Common myeloid progenitor, CD34-positive (primary cell): ENCODE data around the gene ITPR3.

Experiments
- CTCF ChIA-PET: fragments of 350-600 bp; sonication (Branson Sonifier 250); formaldehyde crosslinking; loops from one replicate; lab custom pipeline; 2021; ENCODE audit warnings: antibody characterized with exemption; lab: Charles Lee
- POLR2A ChIA-PET: fragments of 350-600 bp; sonication (Branson Sonifier 250); formaldehyde crosslinking; loops from one replicate; lab custom pipeline; 2021; ENCODE audit warnings: antibody characterized with exemption; lab: Charles Lee
- DNase-seq, 3 donors: peaks; one replicate each; pipeline versions ENCODE4 v3.0.0 to v3.0.0-alpha.2; 2013
- H3K27ac ChIP-seq, 2 experiments: 1 replicate in 1 of 2; 2 replicates in 1 of 2; pipeline ENCODE4 v1.7.0; 2013; ENCODE audit warnings: inconsistent platforms in 2 of 2, low read length in 2 of 2, mild to moderate bottlenecking in 2 of 2, low read depth in 1 of 2, moderate library complexity in 1 of 2; ENCODE audit not compliant: severe bottlenecking in 2 of 2, insufficient read depth in 1 of 2, poor library complexity in 1 of 2
- H3K27me3 ChIP-seq, 5 experiments: replicated peaks in 2 of 5; 1 replicate in 3 of 5; 2 replicates in 2 of 5; pipeline versions ENCODE4 v1.6.1 to v1.7.0; 2013; ENCODE audit warnings: low read length in 4 of 5, mild to moderate bottlenecking in 2 of 5, moderate library complexity in 2 of 5, inconsistent platforms in 1 of 5; ENCODE audit not compliant: insufficient read depth in 5 of 5, control insufficient read depth in 4 of 5
- H3K36me3 ChIP-seq, 4 experiments: 1 replicate in 2 of 4; 2 replicates in 2 of 4; pipeline versions ENCODE4 v1.6.1 to v1.7.0; 2013; ENCODE audit warnings: low read length in 3 of 4, control low read depth in 1 of 4, mild to moderate bottlenecking in 1 of 4; ENCODE audit not compliant: control insufficient read depth in 4 of 4, insufficient read depth in 4 of 4
- H3K4me1 ChIP-seq, 4 experiments: 1 replicate in 3 of 4; 2 replicates in 1 of 4; pipeline versions ENCODE4 v1.6.1 to v1.7.1; 2013; ENCODE audit warnings: low read length in 3 of 4, mild to moderate bottlenecking in 3 of 4, control low read depth in 1 of 4, inconsistent platforms in 1 of 4, moderate library complexity in 1 of 4; ENCODE audit not compliant: control insufficient read depth in 4 of 4, insufficient read depth in 4 of 4; ENCODE audit errors: control extremely low read depth in 1 of 4
- H3K4me3 ChIP-seq, 7 experiments: 1 replicate in 4 of 7; 2 replicates in 3 of 7; pipeline versions ENCODE4 v1.5.1 to v1.7.0; 2013; ENCODE audit warnings: mild to moderate bottlenecking in 7 of 7, low read length in 6 of 7, moderate library complexity in 6 of 7, inconsistent platforms in 2 of 7, low read depth in 2 of 7, control low read depth in 1 of 7; ENCODE audit not compliant: insufficient read depth in 4 of 7, control insufficient read depth in 1 of 7; ENCODE audit errors: extremely low read depth in 1 of 7
- H3K9me3 ChIP-seq, 5 experiments: 1 replicate in 4 of 5; 2 replicates in 1 of 5; pipeline versions ENCODE4 v1.6.1 to v1.7.1; 2013; ENCODE audit warnings: low read length in 4 of 5, mild to moderate bottlenecking in 2 of 5, inconsistent platforms in 1 of 5, low read depth in 1 of 5, moderate library complexity in 1 of 5; ENCODE audit not compliant: control insufficient read depth in 4 of 5, insufficient read depth in 2 of 5; ENCODE audit errors: control extremely low read depth in 1 of 5
- WGBS: methylation state at CpG from one replicate; pipeline ENCODE4 v1.1.5; 2013; ENCODE audit not compliant: insufficient coverage; 5-methylcytosine and 5-hydroxymethylcytosine counted together

Gene ITPR3

GRCh38 chr6:33739571-33739970, 118.4 kb downstream of the ITPR3 start:
- ChIA-PET POLR2A (interaction anchor here (0.6 kb wide), 1 partner anchor 71 kb away, joined by 3 read pairs; no protein-coding TSS in a partner anchor), CTCF (interaction anchor here (0.6 to 1.4 kb wide), 2 partner anchors 10 to 165 kb away, joined by 3 read pairs; no protein-coding TSS in a partner anchor)
- DNase-seq: no peak
- peaks cover 0 to 20% (median 0%) of the 10 kb centered on the region in 5 experiments for H3K27me3 ChIP-seq
- H3K36me3 ChIP-seq: no peaks in the 10 kb centered on the region
- no peak overlapping the region for H3K4me3 ChIP-seq
- H3K27ac ChIP-seq: no peak overlapping the region
- no peaks in the 10 kb centered on the region for H3K9me3 ChIP-seq
- 95% methylated on average over 5 of the region's 5 CpGs for WGBS
- peaks cover 0 to 6% (median 0%) of the 10 kb centered on the region in 4 experiments for H3K4me1 ChIP-seq

- POLR2A ChIA-PET: no interaction called here
- CTCF ChIA-PET: no interaction called here
- H3K27me3 ChIP-seq: peaks cover 0 to 20% (median 0%) of the 10 kb centered on the region in 5 experiments
- H3K4me1 ChIP-seq: peaks cover 0 to 3% (median 0%) of the 10 kb centered on the region in 4 experiments
- no peak for DNase-seq
- H3K9me3 ChIP-seq: no peaks in the 10 kb centered on the region
- no peak overlapping the region for H3K4me3 ChIP-seq
- WGBS: 94% methylated on average over 6 of the region's 6 CpGs
- no peaks in the 10 kb centered on the region for H3K36me3 ChIP-seq
- H3K27ac ChIP-seq: no peak overlapping the region
Observed at GRCh38 chr6:33740204-33740608, 119.1 kb downstream of the ITPR3 start.

GRCh38 chr6:33740794-33741193, 119.7 kb downstream of the ITPR3 start:
- POLR2A ChIA-PET: no interaction called here
- Histone ChIP-seq H3K36me3 (no peaks in the 10 kb centered on the region), H3K27ac (no peak overlapping the region), H3K9me3 (no peaks in the 10 kb centered on the region), H3K4me3 (no peak overlapping the region), H3K27me3 (peaks cover 0 to 20% (median 0%) of the 10 kb centered on the region in 5 experiments), H3K4me1 (no peaks in the 10 kb centered on the region)
- CTCF ChIA-PET: no interaction called here
- DNase-seq: no peak
- WGBS: 100% methylated on average over 2 of the region's 5 CpGs

DNA sequence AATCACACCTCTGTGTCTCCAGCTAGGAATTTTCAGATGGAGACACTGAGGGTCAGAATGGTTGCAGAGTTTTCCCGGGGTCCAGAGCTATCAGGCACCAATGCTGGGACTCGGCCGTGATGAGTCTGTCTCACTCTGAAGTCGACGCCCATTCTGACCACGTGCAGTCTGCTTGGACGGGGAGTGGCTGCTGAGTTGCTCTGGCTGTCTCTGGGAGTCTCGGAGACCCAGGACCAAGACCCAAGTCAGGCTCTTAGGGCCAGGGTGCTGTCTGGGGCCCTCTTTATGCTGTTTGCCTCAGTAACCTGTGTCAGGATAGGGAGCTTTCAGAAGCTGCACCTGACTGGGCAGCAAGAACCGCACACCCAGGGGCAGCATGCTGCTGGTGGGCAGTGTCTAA, 121.0 kb downstream of the ITPR3 start:
- H3K4me1 ChIP-seq: peaks cover 0 to 5% (median 0%) of the 10 kb centered on the region in 4 experiments
- no peak overlapping the region for H3K4me3 ChIP-seq
- H3K27ac ChIP-seq: no peak overlapping the region
- DNase-seq: no peak
- CTCF ChIA-PET: interaction anchor here (1.2 to 6.1 kb wide), 5 partner anchors 11 to 41 kb away, joined by 3 to 44 read pairs (median 10); partner anchors contain the start of gene UQCC2
- 87% methylated on average over 9 of the region's 9 CpGs for WGBS
- no peaks in the 10 kb centered on the region for H3K9me3 ChIP-seq
- no peaks in the 10 kb centered on the region for H3K36me3 ChIP-seq
- peaks cover 0 to 20% (median 0%) of the 10 kb centered on the region in 5 experiments for H3K27me3 ChIP-seq
- POLR2A ChIA-PET: no interaction called here

DNA sequence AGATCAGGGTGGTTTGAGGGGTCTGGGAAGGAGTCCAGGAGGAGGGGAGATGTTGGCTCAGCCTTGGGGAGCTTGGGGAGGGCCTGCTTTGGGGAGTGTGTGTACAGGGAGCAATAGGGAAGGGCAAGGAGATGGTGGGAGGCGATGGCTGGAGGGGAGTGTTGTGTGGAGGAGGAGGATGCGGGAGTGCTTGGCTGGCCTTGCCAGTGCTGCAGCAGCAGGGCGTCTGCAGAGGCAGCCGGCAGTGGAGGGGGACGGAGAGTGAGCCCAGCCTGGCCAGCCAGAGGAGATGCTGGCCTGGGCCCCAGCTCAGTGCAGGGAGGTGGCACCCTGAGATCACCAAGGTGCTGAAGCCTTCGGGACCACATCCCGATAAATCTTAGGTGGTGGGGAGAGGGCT, 121.7 kb downstream of the ITPR3 start:
- CTCF ChIA-PET: interaction anchor here (1.0 to 6.1 kb wide), 14 partner anchors 9 to 413 kb away, joined by 3 to 44 read pairs (median 6); partner anchors contain the start of gene UQCC2
- no peak for DNase-seq
- H3K9me3 ChIP-seq: no peaks in the 10 kb centered on the region
- 81% methylated on average over 6 of the region's 7 CpGs for WGBS
- H3K27me3 ChIP-seq: peaks cover 0 to 21% (median 0%) of the 10 kb centered on the region in 5 experiments
- H3K4me3 ChIP-seq: no peak overlapping the region
- no peak overlapping the region for H3K27ac ChIP-seq
- POLR2A ChIA-PET: no interaction called here
- H3K4me1 ChIP-seq: peaks cover 0 to 5% (median 0%) of the 10 kb centered on the region in 4 experiments
- no peaks in the 10 kb centered on the region for H3K36me3 ChIP-seq

DNA sequence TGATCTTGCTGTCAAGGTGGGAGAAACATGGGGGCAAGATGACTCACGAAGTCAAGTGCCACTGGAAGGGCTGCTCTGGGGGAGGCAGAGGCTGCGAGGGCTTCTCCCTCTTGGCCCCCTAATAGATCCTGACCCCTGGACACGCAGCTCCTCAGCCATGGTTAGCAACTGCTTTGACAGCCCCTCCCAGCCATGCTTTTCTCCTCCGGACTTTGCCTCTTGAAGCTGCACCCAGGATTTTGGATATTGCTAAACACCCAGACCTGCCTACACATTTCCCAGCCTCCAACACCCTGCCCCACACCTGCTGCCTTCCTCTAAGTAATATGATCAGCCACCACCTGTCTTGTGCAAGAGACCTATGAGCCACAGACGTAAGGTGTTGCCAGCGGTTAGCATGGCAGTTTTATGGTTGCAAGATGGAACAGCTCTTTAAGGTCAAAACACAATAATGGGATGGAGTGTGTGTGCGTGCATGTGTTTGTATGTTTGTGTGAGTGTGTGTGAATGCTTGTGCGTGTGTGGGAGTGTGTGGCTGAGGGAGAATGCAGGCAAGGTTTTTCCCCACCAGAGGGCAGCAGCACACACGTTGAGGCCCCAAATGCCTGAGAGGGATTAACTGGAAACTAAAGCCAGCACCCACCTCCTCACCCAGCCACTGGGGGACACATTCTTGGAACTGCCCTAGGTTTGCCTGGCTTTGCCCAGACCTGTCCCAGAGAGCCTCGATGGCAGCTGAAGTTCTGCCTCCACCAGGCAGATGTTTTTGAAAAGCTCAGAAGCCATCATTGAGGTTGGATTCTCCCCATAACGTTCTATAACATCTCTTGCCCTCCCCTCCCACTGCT, 123.1 kb downstream of the ITPR3 start:
- Histone ChIP-seq H3K27me3 (peaks cover 0 to 22% (median 0%) of the 10 kb centered on the region in 5 experiments), H3K36me3 (no peaks in the 10 kb centered on the region), H3K4me3 (no peak overlapping the region), H3K9me3 (no peaks in the 10 kb centered on the region), H3K4me1 (peaks cover 0 to 5% (median 0%) of the 10 kb centered on the region in 4 experiments), H3K27ac (no peak overlapping the region)
- ChIA-PET CTCF (interaction anchor here (0.6 to 6.1 kb wide), 22 partner anchors 8 to 415 kb away, joined by 3 to 44 read pairs (median 4); partner anchors contain the start of genes BAK1 and UQCC2), POLR2A (interaction anchor here (0.7 kb wide), 1 partner anchor 20 kb away, joined by 3 read pairs; no protein-coding TSS in a partner anchor)
- 50% methylated on average over 9 of the region's 11 CpGs for WGBS
- peak; percentile 72 to 88 (median 84) for DNase-seq
